GM12873 (cell line): ENCODE results near the gene XPR1.

ENCODE experiments used
- CTCF ChIP-seq: IDR thresholded peaks from 2 replicates; pipeline ENCODE4 v1.5.1; 2012; ENCODE audit warnings: low read depth, mild to moderate bottlenecking, moderate library complexity, low read length, control low read depth; ENCODE audit not compliant: insufficient read depth; ENCODE audit errors: missing control alignments

The XPR1 gene

GRCh38 chr1:180922631-180923015 lies 290.8 kb downstream of the XPR1 start:
- no peak for TF ChIP-seq CTCF

GRCh38 chr1:180923021-180923841 lies 291.4 kb downstream of the XPR1 start:
- no peak for TF ChIP-seq CTCF

GRCh38 chr1:180923887-180924286 lies 292.1 kb downstream of the XPR1 start:
- TF ChIP-seq CTCF, result no peak

- TF ChIP-seq CTCF, result no peak
These were observed 293.1 kb downstream of the XPR1 start for GRCh38 chr1:180924939-180925338.

GRCh38 chr1:180925471-180926051 lies 293.7 kb downstream of the XPR1 start:
- TF ChIP-seq CTCF, result no peak

GRCh38 chr1:180926164-180926981 lies 294.6 kb downstream of the XPR1 start:
- TF ChIP-seq CTCF, result no peak

- TF ChIP-seq CTCF, result no peak
These were observed 295.5 kb downstream of the XPR1 start for GRCh38 chr1:180927348-180927747.
